HG03439 (cell line): ENCODE data around the gene NRXN2.

Experiments
- ATAC-seq: cut with Tn5 transposase; IDR thresholded peaks from one replicate; pipeline ENCODE4 v1.9.1; 2021; ENCODE audit warnings: mild to moderate bottlenecking, moderate library complexity; ENCODE audit not compliant: unreplicated experiment

Gene NRXN2

DNA sequence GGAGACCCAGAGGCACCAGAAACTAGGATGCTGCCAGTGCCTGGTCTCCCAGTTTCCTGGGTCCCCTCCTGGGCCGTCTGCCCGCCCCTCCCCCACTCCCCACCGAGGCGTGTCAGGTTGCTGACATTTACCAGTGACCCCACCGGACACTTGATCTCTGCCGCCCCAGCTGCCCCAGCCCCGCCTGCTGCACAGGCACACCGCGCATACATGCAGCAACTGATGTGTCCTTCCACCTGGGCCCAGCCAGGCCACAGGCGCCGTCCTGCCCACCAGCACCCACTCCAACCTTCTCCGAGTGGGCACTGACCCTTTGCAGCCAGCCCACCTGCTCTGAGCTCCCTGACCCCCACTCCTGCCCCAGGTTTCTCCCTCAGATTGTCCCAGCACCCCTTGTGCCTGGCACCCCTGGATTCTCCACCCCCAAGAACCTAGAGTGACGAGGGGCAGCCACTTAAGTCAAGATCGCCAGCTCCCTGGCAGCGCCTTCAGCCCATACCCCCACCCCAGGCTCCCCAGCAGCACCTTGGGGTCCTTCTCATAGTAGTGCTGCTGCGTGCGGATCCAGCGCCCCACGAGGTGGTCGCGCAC lies 36.2 kb upstream of the NRXN2 start:
- ATAC-seq, result no peak

GRCh38 chr11:64758330-64759079 lies 35.5 kb upstream of the NRXN2 start:
- ATAC-seq, result no peak

DNA sequence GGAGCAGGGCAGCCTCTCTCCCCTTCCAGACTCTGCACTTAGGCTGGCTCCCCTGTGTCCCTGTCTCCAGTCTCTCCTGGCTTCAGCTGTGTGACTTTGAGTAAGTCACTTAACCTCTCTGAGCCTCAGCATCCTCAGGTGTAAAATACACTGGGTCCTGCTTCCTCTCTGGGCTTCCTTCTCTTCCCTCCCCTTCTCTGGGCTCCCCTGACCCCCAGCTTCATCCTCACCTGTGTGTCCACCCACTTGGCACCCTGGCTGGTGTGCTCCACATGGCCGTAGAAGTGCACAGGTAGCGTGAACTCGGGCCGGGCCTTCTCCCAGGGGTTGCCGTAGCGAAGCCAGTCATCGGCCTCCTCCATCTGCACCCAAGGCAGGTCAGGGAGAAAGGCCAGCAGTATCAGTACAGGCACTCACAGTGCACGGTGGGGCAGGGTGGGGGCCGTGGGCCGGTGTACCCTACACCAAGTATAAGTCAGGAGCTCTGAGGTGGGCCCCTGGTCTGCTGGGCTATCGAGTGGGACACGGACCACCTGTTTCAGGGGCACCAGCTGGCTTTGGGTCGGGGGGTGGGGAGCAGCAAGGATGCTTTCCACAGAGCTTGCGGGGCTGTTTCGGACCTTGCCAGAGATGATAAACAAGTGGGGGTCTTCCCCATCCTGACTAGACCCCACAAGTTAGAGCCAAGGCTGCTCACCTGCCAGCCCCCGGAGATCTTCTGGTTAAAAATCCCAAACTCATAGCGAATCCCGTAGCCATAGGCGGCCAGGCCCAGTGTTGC lies 34.7 kb upstream of the NRXN2 start:
- ATAC-seq, result no peak

DNA sequence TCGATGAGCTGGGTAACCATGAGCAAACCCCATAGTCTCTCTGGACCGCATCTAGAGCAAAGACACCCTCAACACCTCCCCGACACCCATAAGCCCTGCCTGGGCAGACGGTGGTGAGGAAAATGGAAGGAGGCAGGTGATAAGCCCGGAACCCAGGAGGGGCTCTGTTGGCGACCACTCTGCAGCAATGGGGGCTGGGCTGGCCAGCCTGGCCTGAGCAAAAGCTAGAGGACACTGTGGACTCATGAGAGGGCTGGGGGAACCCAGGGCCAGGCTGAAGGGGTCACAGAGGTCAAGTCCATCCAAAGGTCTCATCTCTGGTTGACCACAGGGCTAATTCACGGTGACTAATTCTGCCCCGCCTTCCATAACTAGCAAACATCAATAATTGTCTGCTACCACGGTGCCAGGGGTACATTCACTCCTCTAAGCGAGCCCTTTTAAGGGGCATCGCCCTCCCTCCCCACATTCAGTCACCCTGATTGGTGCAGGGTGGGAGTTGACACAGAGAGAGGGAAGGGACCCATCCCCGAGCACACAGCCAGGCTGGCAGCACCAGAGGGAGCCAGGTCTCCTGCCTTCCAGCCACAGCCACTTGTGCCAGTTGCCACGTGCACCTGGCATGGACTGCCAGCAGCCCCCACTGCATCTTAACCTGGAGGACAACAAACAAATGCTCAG lies 32.8 kb upstream of the NRXN2 start:
- ATAC-seq, result no peak

DNA sequence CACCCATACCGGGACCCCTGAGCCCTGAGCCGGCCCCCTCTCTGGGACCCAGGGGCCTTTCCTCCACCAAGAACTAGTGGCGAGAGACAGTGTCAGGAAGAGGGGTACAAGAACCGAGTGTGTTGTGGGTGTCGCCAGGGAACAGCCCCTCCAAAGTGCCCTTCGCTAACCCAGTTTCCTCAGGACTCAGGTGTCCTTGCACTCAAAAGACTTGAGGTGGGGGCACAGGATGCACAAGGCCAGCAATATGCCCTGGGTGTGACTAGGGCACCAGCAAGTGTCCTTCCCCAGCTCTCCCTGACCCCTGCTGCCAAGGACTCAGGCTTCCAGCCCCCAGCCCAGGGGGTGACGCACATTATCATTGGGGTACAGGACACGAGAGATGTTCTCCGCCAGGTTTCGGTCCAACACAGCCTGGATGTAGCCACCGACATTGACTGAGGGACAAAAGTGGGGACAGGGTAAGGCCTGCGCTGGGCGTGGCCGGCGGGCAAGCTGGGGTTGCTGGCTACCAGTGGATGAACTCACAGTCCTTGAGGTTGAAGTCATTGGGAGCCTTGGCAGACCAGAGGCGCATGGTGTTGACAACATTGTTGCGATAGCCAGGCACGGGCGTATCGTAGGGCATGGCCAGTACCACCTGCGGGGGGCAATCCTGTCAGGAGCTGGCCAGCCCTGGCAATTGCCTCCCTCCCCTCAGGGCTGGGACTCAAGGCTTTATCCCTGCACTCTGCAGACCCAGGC lies 32.1 kb upstream of the NRXN2 start:
- no peak for ATAC-seq

GRCh38 chr11:64754124-64754918 lies 31.3 kb upstream of the NRXN2 start:
- no peak for ATAC-seq

DNA sequence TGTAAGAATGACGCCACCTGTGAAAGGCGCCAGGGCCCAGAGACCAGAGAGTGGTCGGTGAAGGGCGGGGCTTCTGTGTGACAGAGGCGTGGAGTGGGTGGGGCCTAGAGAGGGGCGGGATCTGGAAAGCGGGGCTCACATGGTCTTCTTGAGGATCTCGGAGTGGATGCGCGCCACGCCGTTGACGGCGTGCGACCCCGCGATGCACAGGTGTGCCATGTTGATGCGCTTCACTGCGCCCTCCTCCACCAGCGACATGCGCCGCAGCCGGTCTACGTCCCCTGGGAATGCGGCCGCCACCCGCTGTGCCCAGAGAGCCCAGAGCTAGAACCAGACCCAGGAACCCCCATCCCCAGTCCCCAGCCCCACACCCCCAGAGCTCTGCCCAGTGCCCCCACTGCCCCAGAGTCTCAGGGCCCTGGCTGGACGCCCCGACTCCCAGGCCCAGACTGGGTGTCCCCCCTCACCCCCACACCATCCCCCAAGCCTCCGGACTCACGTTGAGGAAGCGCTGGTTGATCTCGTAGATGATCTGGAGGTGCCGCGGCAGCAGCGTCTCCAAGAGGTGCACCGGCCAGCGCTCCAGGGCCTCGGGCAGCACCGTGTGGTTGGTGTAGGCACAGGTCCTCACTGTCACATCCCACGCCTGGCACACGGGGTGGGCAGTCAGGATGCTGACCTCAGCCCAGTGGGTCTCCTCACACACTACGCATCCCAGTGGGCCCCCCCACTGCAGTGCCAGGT lies 30.6 kb upstream of the NRXN2 start:
- ATAC-seq, result no peak

GRCh38 chr11:64753019-64753379 lies 30.0 kb upstream of the NRXN2 start:
- no peak for ATAC-seq

DNA sequence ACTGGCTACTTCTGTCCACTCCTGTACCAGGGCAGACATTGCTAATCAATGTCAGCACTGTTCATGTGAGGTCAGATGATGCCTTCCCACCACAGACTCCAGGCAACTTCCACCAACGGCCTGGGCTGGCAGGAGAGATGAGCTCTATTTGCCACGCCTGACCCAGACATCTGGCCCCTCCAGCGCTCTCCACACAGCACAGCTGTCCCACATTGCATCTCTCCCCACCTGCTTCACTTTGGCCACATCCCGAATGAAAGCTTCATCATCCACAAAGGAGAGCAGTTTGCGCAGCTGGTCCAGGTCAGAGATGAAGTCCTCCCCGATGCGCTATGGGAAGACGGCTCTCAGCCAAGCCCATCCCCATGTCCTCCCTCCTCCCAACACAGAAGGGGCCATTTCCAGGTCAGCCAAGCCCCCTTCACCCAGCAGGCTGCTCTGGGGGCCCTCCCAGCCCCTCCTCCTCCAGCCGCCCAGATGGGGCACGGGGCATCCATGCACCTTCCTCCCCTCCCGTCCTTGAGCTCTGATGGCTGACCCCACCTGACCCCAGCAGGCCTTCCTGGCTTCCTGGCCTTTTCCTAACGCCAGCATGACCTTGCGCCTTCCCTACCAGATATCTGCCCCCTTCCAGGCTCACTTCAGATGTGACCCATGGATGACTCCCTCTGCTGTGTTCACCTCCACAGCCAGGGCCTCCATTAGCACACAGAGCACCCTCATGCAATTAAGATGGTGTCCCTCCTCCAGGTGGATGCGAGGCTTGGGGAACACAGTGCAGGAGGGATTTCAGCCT lies 29.4 kb upstream of the NRXN2 start:
- no peak for ATAC-seq

DNA sequence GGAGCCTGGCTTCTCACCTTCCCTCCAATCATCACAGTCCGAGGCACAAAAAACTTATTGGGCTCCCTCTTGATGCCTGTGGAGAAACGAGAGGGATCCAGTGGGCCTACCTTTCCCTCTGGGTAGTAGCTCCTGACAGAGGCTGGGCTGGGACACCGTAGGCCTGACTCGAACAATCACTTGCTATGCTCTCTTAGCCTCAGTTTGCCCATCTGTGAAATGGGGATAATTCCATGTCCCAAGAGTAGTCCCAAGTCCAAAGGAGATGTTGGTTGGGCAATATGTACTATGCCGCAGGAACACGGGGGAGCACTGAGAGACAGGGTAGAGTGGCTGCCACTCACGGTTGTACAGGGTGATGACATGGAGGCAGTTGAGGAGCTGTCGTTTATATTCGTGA lies 28.6 kb upstream of the NRXN2 start:
- ATAC-seq, result no peak

GRCh38 chr11:64751136-64751535 lies 28.1 kb upstream of the NRXN2 start:
- ATAC-seq, result no peak

- no peak for ATAC-seq
Measured at GRCh38 chr11:64750361-64751054, 27.5 kb upstream of the NRXN2 start.

GRCh38 chr11:64747961-64748665 lies 25.1 kb upstream of the NRXN2 start:
- ATAC-seq, result no peak

- ATAC-seq, result no peak
Measured at GRCh38 chr11:64746486-64746885, 23.5 kb upstream of the NRXN2 start.

DNA sequence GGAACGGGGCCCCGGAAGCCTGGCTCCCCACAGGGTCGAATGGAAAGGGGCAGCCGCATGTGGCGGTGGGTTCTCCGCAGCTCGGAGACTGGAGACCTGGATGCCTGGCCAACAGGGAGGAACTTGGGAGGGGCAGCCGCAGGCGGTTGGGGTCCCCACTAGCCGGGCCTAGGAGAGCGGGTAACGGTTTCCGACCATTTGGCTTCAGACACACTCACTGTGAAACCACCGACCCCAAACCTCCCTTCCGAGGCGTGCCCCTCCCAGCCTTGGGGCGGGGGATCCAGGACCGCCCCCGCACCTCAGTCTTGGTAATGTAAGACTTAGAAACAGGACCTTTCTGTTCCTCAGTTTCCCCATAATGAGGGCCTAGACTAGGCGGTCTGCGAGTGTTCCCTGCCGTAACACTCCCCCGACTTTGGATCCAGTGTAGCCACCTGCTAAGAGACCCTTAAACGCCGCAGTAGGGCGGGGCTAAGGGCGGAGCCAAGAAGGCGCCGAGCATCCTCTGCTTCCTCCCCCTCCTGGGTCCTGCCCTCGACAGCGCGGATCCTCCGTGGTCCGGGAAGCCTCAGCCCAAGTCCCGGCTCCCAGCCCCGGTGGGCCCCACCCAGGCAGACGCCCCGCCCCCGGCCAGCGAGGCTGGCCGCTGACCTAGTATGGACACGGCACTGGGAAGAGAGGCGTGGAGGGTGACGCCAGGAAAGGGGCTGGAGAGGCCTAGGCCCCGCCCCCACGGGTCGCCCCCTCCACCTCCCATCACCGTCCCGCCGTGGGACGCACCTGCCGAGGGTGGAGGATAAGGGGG lies 22.7 kb upstream of the NRXN2 start:
- ATAC-seq, result no peak

- no peak for ATAC-seq
Measured at GRCh38 chr11:64745189-64745520, 22.2 kb upstream of the NRXN2 start.
